Melanocyte of skin (primary cell): ENCODE measurements around the gene DNAH14. TPM values are rescaled to one million over a fixed set of nuclear protein-coding genes. Genes with fewer than 3 reads are reported as not detected.

Experiments
- total RNA-seq, 2 donors: library from RNA; depleted of rRNA; stranded (reverse); fragments of >200 nt; gene quantifications; 2 replicates each; pipeline ENCODE4 v1.2.3, GENCODE V29; 2012

The DNAH14 gene
- total RNA-seq, result 10 to 100 TPM; 10.3 to 12.3 TPM

DNA sequence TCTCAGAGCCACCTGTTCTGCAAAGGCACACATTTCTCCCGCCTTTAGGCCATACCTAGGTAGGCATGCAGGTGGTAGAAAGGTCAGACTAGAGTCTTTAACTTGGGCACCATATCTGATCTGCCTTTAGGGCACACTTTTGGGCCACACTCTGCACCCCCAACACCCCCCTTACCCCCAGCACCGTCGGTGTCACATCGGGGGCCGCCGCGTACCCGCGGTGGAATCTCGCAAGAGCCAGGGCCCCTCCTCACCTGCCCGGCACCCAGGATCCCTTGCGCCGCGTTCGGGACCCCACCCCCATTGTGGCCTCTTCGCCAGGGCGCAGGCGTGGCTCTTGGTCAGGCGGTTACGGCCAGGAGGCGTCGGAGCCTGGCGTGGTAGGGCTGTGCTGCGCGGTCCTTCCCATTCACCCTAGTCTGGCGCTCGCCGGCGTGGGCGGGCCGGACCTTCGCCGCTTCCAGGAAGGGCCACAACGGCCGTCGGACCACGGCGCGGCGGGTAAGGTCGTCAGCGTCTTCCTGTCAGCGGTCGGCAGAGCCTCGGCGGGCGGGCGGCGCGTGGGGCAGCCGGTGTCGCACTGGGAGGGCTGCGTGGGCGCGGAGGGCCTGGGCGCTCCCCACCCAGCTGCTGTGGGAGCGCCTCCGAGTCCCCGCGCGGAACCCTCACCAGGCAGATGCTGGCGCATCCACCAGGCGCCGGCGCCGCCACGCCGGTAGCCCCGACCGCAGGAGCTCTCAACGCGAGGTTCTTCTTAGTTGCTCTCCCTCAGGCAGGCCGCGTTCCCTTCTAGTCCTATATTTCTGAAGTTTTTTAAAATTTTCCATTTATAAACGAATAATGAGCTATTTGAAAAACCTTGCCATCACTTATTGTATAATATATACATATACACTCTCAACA is at the start of gene DNAH14:
DNAH14 (plus strand) TSS at position 341 of the 903 bp plus-strand sequence. CDS start 23,028 bp downstream, outside the sequence.

DNA sequence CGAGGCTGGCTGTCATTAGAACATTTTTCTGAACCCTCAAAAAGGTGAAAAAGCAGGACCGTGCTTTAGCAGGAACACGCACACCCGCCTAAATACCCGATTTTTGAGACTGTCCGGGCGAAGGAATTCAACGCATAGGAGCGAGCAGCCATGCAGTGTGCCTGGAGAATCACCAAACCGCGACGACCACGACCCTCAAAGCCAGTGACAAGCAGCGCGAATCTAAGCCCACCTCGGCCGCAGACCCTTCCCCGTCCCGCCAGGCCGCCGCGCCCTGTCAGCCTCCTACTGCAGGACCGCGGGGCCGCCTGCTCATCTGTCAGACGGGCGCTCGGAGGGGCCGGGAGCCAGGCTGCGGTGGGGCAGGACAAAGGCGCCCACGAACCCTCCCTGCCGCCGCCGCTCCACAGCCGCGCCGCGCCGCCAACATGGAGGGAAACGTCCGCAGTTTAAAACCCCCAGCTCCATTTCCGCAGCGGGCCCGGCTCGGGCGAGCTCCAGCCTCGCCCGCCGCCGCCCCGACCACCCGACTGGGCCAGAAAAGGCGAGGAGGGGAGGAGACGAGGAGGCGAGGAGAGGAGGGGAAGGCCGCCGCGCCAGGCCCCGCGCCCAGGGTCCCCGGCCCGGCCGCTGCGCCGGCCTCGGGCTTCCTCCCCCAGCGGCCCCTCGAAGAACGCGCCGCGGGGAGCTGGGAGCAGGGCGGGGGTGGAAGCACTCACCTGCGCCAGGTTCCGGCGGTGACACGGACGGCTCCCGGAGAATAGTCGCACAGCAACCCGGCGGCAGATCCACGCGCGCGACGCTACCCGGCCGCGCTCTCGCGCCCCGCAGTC is 498.0 kb downstream of the DNAH14 start, which contains the start of gene LBR:
LBR (minus strand) TSS at position 804 of the 833 bp plus-strand sequence. CDS start 3,963 bp downstream, outside the sequence.

